Eye (tissue), 1 donor: Measurements from ENCODE around the gene TMEM72.

Source experiments
- DNase-seq: peaks from one replicate; pipeline ENCODE4 v3.0.0-alpha.2; 2015

The TMEM72 gene

GRCh38 chr10:44890696-44891563 is 20.2 kb upstream of the TMEM72 start:
- no peak for DNase-seq

- no peak for DNase-seq
These were observed 19.4 kb upstream of the TMEM72 start for GRCh38 chr10:44891721-44892120.

GRCh38 chr10:44893604-44894468 is 17.3 kb upstream of the TMEM72 start:
- no peak for DNase-seq

DNA sequence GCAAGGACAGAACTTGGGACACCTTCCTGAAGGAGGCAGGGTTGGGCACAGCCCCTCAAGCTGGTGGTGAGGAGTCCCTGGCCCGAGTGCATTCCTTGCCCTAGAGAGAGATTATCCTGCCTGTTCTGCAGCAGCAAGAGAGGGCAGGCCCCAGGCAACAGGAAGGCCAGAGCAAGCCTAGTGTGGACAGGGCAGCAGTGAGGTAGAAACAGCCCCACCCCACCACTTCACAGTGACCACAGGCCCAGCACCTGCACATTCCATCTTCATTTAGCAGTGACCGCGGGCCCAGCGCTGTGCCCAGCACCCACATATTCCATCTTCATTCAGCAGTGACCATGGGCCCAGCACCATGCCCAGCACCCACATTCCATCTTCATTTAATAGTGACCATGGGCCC is 16.4 kb upstream of the TMEM72 start:
- DNase-seq = no peak

DNA sequence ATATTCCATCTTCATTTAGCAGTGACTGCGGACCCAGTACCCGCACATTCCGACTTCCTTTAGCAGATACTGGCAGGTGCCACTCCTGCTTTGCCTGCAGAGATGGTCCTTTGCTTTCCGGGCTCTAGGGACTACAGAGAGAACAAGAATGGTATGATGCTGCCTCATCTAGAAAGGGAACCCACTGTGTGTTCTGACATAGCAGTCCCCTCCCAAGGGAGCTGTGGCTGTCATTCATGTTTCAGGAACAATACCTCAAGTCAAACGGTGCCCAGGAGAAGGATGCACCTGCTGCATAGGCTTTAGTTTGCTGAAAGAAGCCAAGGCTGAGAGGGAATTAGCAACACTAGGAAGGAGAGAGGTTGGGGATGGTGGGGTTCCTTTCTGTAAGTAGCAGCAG is 15.9 kb upstream of the TMEM72 start:
- DNase-seq = no peak

GRCh38 chr10:44897049-44897448 is 14.1 kb upstream of the TMEM72 start:
- no peak for DNase-seq

- DNase-seq = peak; percentile 71
These were observed 12.5 kb upstream of the TMEM72 start for GRCh38 chr10:44898665-44899064.

GRCh38 chr10:44899450-44900080 is 11.6 kb upstream of the TMEM72 start:
- DNase-seq = no peak

GRCh38 chr10:44902941-44903545 is 8.1 kb upstream of the TMEM72 start:
- peak; percentile 88 for DNase-seq

DNA sequence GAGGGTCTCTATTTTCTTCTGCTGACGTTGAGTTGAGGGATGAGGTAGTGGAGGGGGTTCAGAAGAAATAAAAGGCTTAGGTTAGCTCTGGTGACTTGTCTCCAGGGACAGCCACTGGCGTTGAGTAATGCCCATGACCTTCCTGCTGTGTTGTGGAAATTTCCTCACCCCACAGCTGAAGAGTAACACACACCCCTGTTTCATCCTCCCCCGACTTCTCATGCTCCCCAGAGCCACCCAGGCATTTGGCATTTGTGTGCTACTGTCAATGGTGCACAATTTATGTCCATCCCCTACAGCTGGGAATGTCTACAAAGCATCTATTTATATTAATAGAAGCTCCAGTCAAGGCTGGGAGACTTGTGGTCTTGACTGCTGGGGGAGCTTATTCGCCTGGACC is 4.7 kb upstream of the TMEM72 start:
- no peak for DNase-seq

DNA sequence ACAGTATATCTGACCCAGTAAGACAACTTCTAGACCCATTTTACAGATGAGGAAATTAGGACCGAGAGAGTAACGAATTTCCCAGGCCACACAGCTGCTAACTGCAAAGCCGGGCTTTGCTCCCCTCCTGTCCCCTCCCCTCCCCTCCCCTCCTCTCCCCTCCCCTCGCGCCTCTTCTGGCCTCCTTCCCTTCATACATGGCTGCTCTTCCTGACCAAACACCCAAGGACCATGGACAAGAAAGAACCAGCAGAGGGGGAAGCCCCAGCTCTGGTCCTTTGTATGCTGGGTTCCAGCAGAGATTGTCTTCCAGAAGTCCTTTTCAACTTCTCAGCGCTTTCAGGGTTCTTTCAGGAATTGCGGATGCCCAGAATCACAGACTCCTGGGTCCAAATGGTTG is 3.6 kb upstream of the TMEM72 start:
- no peak for DNase-seq

- DNase-seq = peak; percentile 72
These were observed 2.9 kb upstream of the TMEM72 start for GRCh38 chr10:44908066-44908749.

DNA sequence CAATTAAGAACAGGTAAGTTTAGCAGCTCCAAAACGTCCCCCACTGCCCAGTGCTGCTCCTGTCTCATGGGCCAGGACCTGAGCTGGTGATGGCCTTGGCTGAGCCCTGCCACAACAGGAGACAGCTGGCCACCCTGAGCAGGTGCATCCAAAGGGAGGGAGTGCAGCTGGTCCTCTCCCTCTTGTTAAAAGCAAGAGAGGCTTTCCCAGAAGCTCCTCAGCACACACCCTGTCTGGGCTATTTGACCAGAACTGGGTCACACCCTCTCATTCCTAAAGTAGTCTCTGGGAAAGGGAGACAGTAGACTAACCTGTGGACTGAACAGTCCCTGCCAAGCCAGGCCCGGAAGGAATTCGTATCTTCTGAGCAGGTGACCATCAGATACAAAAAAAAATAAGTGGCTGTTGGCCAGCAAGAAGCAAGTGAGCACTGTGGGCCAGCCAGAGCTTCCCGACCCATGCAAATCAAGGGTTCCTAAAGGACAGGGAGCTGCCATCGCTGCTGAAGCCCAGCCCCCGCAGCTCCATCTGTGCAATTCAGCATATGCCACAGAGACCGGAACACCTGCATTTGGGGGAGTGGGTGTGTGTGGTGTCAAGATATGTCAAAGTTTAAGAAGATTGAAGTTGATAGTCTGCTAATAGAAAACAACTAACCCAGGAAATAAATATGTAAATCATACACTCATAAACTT is 2.1 kb upstream of the TMEM72 start:
- peak; percentile 41 for DNase-seq

DNA sequence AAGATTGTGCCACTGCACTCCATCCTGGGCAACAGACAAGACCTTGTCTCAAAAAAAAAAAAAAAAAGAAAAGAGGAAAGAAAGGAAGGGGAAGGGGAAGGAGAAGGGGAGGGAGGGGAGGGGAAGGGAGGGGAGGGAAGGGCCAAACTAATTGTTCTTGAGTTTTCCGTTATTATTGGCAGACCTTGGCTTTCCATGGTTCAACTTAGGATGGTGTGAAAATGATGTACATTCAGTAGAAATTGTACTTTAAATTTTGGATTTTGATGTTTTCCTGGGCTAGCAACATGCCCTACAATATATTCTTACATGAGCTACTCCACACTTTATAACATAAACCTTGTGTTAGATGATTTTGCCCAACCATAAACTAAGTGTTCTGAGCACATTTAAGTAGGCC is 1.2 kb upstream of the TMEM72 start:
- DNase-seq = no peak

GRCh38 chr10:44910602-44911001 is 535 bp upstream of the TMEM72 start:
- no peak for DNase-seq

GRCh38 chr10:44911951-44912350 is 814 bp downstream of the TMEM72 start:
- DNase-seq = no peak

DNA sequence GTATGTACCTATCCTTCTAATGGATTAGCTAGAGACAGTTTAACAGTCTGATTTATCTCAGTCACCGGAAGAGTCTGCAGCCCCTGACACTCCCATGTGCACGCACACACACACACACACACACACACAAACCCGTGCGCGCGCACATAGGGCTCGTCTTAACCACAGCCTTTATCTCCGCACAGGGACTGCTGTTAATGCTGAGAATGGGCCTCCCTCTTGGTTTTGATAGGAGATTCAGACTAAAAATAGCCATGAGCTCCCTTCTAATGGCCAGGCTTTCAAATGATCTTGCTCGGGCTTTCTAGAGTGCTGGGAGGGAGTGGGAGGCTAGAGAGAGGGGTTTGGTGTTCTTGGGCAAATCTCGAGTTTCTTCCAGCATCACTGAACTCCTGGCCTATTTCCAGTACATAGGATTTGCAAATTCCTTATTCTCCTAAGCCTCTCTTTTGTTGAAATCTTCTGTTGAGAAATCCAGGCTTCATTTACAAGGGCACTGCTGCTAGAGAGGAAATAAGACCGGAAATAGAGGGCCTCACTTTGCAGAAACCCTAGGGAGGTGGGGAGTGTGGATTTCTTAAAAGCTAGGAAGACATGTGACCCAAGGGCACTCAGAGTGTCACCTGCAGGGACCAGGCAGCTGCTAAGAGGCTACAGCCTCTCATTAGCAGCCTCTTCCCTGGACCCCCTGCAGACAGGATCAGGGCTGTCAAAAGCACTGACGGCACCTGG is 2.4 kb downstream of the TMEM72 start:
- peak; percentile 71 for DNase-seq

GRCh38 chr10:44914891-44915290 is 3.8 kb downstream of the TMEM72 start:
- DNase-seq = no peak

DNA sequence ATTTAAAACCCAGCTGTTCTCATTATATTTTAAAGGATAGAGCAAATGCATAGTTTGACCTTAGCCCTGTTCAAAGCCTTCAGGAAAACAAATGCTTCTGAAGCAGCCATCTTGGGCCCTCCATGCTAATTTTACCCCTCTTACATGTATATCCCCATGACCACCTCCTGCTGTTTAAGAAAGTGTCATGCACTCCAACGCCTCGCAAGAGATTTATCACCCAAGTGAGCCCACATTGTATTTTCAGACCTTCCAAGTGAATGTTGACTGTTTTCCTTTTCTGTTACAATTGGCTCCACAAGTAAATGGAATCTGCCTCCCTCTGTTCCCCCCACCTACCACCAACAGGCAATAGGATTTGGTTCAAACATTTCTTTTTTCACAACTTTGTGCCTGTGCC is 5.3 kb downstream of the TMEM72 start:
- DNase-seq = no peak

DNA sequence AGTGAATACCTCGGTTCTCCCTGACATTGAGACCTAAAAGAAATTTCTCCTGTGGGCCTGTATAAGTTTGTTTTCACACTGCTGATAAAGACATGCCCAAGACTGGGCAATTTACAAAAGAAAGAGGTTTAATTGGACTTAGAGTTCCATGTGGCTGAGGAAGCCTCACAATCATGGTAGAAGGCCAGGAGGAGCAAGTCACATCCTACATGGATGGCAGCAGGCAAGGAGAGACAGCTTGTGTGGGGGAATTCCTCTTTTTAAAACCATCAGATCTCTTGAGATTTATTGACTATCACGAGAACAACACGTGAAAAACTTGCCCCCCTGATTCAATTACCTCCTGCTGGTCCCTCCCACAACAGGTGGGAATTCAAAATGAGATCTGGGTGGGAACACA is 6.7 kb downstream of the TMEM72 start:
- DNase-seq = no peak

GRCh38 chr10:44920252-44920651 is 9.1 kb downstream of the TMEM72 start:
- DNase-seq = no peak
